GM18499 (cell line): ENCODE data around the gene HTR3C.
"Not testable (repeated sequence)": the region's sequence is repeated elsewhere in the genome, so short reads cannot be mapped to it uniquely, and the experiment has no call there.

Source experiments
- ATAC-seq: cut with Tn5 transposase; IDR thresholded peaks from one replicate; pipeline ENCODE4 v1.9.1; 2021; ENCODE audit warnings: moderate number of reproducible peaks; ENCODE audit not compliant: insufficient read depth, unreplicated experiment

Gene HTR3C

DNA sequence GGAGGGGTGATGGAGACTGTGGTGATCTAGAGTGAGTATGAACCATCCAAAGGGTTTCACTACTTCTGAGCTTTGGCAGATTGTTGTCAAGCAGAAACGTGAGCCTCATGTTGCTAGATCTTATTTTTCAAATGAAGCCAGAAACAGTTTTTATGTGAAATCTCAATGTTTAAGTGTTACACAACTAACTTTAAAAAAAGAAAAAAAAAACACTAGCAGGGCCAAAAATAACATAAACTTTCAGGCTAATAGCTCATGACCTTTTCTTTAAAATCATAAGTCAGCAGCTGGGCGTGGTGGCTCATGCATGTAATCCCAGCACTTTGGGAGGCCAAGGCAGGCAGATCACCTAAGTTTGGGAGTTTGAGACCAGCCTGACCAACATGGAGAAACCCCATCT lies 23.4 kb upstream of the HTR3C start:
- no peak for ATAC-seq

- ATAC-seq = no peak
These were observed 22.3 kb upstream of the HTR3C start for GRCh38 chr3:184030536-184030935.

GRCh38 chr3:184031187-184031792 lies 21.6 kb upstream of the HTR3C start, which contains the start of gene HTR3D:
HTR3D (plus strand) TSS chr3:184031742; CDS start chr3:184031742, 0 bp downstream.
- no peak for ATAC-seq

DNA sequence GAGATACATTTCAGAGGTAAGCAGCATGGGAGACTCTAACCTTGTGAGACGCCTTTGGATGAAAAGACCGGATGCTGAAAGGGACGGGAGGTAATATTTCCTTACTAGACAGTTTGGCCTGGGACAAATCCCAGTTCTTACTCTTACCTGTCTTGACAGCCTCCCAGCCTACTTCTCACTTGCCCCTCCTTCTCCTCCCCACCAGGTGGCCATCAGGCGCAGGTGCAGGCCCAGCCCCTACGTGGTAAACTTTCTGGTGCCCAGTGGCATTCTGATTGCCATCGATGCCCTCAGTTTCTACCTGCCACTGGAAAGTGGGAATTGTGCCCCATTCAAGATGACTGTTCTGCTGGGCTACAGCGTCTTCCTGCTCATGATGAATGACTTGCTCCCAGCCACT lies 15.0 kb upstream of the HTR3C start:
- no peak for ATAC-seq

DNA sequence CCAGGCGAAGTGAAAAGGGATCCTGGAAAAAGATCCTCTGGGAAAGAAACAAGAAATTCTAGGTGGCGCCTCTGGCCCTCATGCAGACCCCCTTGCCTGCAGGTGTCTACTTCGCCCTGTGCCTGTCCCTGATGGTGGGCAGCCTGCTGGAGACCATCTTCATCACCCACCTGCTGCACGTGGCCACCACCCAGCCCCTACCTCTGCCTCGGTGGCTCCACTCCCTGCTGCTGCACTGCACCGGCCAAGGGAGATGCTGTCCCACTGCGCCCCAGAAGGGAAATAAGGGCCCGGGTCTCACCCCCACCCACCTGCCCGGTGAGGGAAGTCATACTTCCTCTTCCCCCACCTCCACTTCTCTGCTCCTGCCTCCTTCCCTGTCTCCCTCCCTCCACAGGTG lies 14.5 kb upstream of the HTR3C start:
- ATAC-seq = not testable (repeated sequence)

GRCh38 chr3:184039414-184039813 lies 13.4 kb upstream of the HTR3C start:
- ATAC-seq = no peak

- ATAC-seq = no peak
These were observed 12.8 kb upstream of the HTR3C start for GRCh38 chr3:184040010-184040409.

DNA sequence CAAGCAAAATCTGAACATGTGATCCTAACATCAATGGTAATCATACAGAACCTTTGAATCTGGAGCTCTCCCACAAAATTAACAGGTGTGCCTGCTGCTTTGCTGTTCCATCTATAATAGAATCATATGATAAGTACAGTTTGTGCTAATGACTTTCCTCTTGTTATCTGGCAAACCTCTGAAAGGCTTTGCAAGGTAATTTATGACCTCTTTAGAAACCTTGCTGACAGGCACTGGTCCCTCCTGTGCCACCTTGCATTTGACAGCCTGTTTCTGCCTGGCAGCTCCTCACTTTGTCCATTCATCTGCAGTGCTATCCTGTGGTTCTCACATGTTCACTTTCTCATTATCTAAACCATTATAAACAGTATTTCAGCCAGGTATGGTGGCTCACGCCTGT lies 10.2 kb upstream of the HTR3C start:
- no peak for ATAC-seq

DNA sequence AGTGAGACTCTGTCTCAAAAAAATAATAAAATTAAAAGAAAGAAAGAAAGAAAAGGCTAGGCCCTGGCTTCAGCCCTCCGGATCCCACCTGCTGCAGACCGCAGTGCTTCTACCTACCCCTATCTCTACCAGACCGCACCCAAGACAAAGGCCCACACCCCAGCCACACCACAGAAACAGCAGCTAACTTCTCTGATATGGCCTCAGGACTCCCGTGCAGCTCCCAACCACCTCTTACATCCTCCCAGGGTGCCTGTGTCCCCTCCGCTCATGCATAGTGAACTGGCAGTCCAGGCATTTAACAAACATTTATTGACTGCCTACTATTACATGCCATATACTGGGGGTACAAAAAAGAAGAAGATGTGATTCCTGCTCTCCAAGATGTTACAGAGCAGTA lies 6.9 kb upstream of the HTR3C start:
- ATAC-seq = no peak

- ATAC-seq = no peak
These were observed 2.5 kb upstream of the HTR3C start for GRCh38 chr3:184050217-184050847.

- ATAC-seq = no peak
These were observed 5.2 kb downstream of the HTR3C start for GRCh38 chr3:184058029-184058428.

DNA sequence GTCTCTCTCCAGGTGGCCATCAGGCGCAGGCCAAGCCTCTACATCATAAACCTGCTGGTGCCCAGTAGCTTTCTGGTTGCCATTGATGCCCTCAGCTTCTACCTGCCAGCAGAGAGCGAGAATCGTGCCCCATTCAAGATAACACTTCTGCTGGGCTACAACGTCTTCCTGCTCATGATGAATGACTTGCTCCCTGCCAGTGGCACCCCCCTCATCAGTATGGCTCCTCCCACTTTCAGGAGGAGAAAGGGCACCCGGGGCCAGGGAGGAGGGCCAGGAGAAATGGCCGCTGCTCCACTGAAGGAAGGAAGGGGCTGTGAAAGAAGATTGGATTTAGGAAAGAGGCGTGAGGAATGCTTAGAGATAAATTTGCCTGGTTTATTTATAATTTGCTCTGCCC lies 6.6 kb downstream of the HTR3C start:
- no peak for ATAC-seq

GRCh38 chr3:184062637-184063036 lies 9.8 kb downstream of the HTR3C start:
- no peak for ATAC-seq

DNA sequence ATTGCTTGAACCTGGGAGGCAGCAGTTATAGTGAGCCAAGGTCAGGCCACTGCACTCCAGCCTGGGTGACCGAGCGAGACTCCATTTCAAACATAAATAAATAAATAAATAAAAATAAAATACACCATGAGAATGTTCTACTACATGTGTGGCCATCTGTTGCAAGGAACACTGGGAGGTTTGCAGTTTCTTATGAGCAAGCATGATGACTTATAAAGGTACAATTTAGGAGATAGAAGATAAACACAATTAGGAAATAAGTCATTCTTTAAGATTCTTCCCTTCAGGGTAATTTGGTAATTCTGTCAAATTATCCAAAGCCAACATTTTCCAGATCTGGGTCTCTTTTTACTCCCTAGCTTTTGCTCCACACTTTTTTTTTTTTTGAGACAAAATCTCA lies 13.4 kb downstream of the HTR3C start:
- ATAC-seq = no peak

DNA sequence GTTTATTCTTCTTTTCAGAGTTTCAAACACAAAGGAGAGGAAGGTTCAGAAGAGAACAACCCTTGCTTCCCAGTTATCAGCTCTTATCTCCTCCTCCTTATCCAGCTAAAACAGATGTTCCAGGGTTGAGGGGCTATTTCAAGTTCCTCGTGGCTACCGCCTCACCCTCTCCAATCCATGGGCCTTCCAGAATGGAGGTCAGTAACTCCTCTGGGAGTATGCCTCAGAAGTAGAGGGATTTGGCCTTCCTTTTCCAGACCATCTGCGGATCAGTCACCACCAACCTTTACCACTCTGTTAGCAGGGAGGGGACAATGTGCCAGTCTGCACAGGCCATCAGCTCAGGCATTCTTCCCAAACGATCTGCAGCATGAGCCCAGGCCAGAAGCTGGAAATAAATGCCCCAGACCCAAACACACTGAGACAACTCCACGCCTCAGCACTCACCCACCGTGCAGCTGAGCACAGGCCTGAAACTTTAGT lies 14.8 kb downstream of the HTR3C start:
- ATAC-seq = no peak

DNA sequence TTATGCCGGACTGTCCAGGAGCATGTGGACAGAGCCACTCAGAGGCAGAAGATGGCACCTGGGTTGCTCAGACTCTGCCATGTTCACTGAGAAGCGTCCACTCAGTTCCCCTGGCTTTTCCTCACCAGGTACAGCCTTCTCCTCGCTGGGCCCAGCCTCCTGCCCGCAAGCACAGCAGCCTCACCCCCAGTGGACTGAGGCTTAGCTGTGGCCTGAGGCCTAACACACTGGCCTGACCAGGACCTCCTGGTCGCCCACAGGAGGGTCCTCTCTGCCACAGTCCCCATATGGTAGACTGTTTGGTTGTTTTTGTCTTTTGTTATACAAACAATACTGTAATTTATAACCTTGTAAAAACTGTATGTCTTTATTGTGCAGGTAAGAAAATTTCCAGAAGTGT lies 15.5 kb downstream of the HTR3C start:
- ATAC-seq = no peak

GRCh38 chr3:184071142-184071541 lies 18.3 kb downstream of the HTR3C start:
- not testable (repeated sequence) for ATAC-seq

GRCh38 chr3:184073621-184074020 lies 20.8 kb downstream of the HTR3C start:
- no peak for ATAC-seq

- no peak for ATAC-seq
These were observed 23.1 kb downstream of the HTR3C start for GRCh38 chr3:184075901-184076300.

- no peak for ATAC-seq
These were observed 25.0 kb downstream of the HTR3C start for GRCh38 chr3:184077881-184078280.

DNA sequence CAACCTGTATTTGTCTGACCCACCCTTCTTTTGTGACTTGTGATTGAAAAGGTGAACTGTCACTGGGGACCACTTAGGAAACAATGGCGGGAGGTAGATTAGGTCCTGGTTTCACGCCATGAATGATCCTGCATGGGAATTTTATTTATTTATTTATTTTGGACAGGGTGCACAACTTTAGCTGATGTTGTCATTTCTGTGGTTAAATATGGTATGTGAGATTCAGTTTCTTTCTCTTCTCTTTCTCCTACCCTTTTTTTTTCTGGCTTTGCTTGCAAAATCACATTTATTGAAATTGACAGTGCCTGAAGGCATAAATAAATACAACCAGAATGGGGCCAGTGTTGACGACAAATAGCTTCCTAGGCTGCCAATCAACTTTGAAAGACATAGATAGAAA lies 26.0 kb downstream of the HTR3C start:
- no peak for ATAC-seq
